EL (cell line): ENCODE results near the gene BRCA2.
A peak's percentile ranks its signal among the peaks of the same experiment; 100 is the strongest.

ENCODE experiments used
- DNase-seq: peaks from one replicate; pipeline ENCODE4 v3.0.0-alpha.2; 2016

The BRCA2 gene

GRCh38 chr13:32315238-32316027 is at the start of gene BRCA2, which contains the start of gene ZAR1L:
BRCA2 (plus strand) TSS chr13:32315508; CDS start chr13:32316461, 953 bp downstream.
ZAR1L (minus strand) TSS chr13:32315363; CDS start chr13:32311925, 3,438 bp downstream.
- peak; percentile 95 for DNase-seq

- DNase-seq = no peak
Measured at GRCh38 chr13:32265726-32266125, 49.6 kb upstream of the BRCA2 start.

- DNase-seq = no peak
Measured at GRCh38 chr13:32266130-32266529, 49.2 kb upstream of the BRCA2 start.

GRCh38 chr13:32267836-32268439 is 47.4 kb upstream of the BRCA2 start:
- no peak for DNase-seq

DNA sequence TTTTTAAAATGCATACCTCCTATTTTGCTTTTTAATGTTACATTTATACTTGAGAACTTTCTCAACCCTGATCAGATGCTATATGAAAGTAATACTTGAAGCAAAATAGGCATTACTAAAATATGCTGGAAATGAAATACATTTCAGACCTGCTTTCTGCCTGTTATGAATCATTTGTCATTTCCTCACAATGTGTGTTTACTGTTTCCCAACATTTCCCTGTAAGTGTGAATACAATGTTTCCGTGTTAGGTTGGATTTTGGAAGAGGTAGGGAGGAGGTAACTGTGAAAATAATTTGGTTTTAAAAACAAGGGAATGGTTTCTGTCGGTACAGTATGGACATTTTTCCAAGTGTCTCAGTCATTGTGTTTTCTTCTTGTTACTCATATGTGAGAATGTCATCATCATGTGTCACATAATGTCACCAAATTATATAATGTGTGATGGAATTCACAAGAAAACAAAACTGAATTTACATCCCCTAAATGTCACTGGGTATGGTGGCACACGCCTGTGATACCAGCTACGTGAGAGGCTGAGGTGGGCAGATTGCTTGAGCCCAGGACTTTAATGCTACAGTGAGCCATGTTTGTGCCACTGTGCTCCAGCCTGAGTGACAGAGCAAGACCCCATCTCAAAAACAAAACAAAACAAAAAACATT is 43.2 kb upstream of the BRCA2 start:
- DNase-seq = no peak

GRCh38 chr13:32277839-32278238 is 37.5 kb upstream of the BRCA2 start:
- no peak for DNase-seq

GRCh38 chr13:32278426-32278825 is 36.9 kb upstream of the BRCA2 start:
- peak; percentile 41 for DNase-seq

GRCh38 chr13:32281096-32281495 is 34.2 kb upstream of the BRCA2 start:
- no peak for DNase-seq

- no peak for DNase-seq
Measured at GRCh38 chr13:32282096-32282711, 33.1 kb upstream of the BRCA2 start.

GRCh38 chr13:32284927-32285632 is 30.2 kb upstream of the BRCA2 start:
- peak; percentile 80 for DNase-seq

- DNase-seq = no peak
Measured at GRCh38 chr13:32285633-32285965, 29.7 kb upstream of the BRCA2 start.

DNA sequence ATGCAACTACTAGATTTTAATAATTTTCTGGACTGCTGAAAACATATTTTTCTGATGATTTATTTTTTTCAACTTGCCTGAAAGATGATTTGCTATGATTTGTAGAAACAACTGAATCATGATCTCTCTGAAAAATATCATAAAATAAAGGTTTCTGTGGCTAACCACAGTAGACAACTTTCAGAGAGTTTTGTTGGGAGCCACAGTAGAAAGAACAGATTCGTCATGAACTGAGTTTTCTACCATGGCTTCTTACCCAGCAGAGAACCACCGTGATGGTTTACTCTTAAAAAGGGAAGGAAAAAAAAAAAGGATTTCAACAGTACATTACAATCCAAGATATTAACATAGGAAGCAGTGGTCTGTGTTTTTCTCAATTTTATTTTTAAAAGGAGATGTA is 18.1 kb upstream of the BRCA2 start:
- DNase-seq = no peak

GRCh38 chr13:32298695-32299094 is 16.6 kb upstream of the BRCA2 start:
- DNase-seq = no peak

GRCh38 chr13:32299893-32300292 is 15.4 kb upstream of the BRCA2 start:
- no peak for DNase-seq

- no peak for DNase-seq
Measured at GRCh38 chr13:32300406-32300805, 14.9 kb upstream of the BRCA2 start.

DNA sequence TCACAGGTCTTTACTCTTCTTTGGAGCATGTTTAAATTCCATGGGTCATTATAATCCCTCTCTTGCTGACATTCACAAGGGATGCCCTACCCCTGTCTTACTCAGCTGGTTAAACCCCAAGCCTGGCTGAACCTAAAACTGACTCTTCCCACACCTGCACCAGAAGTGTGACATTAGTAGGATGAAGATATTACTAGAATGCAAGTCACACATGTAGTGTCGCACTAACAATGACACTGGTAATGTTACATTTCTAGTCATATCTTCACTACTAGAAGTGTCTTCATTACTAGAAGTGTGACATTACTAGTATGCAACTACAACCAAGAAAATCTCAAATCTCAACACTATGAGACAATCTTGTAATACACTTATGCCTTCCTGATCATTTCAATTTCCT is 14.4 kb upstream of the BRCA2 start:
- DNase-seq = no peak

DNA sequence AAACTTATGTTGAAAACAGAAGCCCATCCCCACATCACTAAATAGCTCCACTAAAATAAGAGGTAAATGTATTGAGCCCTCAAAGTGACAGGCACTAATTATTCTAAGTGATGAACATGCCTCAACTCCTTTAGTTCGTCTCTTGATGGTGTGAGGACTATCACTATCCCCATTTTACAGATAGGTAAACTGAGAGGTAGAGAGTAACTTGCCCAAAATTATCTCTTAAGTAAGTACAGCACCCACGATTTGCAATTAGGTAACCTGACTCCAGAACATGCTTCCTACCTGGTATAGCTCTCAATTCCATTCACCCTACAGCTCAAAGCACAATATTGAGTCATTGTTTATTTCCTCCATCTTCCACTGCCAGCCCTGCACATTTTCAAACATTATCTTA is 12.8 kb upstream of the BRCA2 start:
- no peak for DNase-seq

DNA sequence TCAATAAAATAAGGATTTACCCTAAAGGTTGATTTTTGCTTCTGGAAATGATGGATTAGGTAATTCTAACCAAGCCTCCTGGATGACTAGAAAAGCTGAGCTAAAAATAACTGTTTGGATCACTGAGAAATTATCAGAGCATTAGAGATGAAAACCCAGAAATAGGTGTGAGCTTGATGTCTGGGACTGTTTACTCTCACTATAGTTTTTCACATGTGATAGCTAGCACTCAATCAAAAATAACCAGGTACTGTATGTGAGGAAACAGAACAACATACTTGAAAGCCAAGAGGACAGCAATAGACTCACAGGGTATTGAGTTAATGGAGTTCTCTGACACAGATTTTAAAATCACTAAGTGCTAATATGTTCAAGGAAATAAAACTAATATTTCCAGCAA is 9.7 kb upstream of the BRCA2 start:
- no peak for DNase-seq

DNA sequence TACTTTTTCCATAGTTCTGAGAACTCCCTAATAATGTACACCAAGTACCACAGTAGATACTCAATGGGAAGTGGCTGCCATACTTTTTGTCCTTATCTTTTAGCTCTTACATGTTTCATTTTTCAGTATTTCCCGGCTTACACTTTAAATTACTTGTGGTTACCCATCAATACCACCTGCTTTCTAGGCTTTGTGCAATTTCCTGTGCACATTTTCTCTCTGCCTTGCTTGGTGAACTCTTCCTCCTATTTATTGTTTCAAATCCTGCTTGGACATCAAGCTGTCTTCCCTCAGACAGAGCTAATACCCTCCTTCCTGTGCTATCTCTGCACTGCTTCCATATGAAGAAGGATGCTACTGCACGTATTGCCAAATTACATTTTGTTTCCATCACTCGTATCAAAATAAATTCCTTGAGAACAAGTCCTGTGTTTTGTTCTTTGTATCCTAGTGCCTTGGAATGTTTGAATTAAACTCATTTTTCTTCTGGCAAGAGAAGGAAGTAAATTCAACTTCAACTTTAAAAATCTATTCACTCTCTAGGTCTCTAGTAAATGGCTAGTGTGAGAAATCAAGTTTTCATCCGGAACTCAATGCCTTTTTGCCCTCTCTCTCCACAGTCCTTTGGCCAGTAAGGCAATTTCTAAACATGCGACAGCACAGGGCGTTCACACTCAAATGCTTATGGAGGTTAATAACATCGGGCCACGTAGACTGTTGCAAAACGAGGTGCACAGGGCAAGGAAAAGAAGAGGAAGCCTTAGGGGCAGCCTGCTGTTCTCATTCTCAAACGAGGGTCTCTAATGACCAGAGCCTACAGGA is 5.8 kb upstream of the BRCA2 start:
- DNase-seq = no peak

DNA sequence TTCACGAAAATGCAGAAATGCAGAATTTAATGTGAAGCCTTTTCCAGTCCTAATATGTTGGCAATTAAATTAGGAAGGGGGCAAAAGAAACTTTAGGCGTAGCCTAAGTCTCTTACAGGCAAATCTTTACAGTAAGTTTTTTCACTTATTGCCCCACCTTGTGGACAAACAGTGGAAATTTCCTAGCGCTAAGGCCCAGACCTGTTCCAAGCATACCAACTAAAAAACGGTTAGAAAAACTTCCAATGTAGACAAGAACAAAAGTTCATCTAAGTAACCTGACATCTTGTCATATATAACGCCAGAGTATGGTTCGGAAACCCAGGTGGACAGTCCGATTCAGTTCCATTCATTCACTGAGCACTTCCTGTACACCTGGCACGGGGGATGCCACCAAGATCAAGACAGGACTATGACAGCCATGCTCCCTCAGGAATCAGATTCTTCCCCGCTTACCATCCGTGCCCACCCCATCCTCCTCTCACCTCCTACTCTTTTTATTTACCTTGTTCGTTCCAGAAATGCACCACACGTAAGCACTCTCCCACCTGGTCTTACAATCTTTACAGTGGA is 5.1 kb upstream of the BRCA2 start:
- DNase-seq = peak; percentile 61

DNA sequence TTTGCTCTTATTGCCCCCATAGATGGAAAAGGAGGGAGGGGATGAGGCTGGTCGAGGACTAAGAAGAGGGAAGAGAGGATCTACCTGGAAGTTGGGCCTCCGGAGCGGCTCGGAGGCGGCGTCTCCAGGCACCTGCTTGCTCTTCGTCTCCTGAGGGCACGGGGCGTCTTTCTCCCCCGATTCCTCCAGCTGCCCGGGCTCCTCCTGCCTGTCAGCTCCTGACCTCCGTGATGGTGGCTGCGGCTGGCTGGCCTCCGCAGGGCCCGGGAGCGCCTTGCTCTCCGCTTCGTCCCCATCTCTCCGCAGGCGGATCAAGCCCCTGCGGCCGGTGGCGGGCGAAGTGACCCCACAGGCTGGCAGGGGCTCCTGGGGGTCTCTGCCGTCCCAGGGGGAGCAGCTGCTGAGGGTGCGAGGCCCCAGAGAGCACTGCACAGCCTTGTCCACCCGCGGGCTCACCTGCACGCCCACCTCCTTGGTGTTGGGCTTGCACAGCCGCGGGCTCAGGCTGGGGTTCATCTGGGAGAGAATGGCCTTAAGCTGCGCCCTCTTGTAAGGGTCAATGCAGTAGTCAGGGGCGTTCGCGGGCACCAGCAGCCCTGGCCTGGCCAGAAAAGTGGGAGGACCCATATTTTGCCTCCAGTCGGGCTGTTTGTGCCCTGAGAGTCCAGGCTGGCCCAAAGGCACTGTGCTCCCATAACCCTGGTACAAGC is 4.0 kb upstream of the BRCA2 start:
- DNase-seq = no peak
